ENCODE measurements around the gene LGALS13. TPM values are rescaled to one million over a fixed set of nuclear protein-coding genes. Genes with fewer than 3 reads are reported as not detected.
"Not testable (repeated sequence)": the region's sequence is repeated elsewhere in the genome, so short reads cannot be mapped to it uniquely, and the experiment has no call there.

The LGALS13 gene
- total RNA-seq, 1 donor from 2014 or later, result not detected

- H3K4me3 Mint-ChIP-seq, result no peak overlapping the region
- no peaks in the 10 kb centered on the region for H3K4me1 Mint-ChIP-seq
- no peak for TF ChIP-seq CTCF (IDR thresholded peaks at IDR 0.05; ENCODE audit: unreplicated experiment)
- H3K27ac Mint-ChIP-seq, result no peak overlapping the region
- no peak for DNase-seq (ENCODE audit: low spot score in 2 of 2, unreplicated experiment in 2 of 2)
- H3K9me3 Mint-ChIP-seq, result peaks cover 15% of the 10 kb centered on the region
- peaks cover 5% of the 10 kb centered on the region for H3K27me3 Mint-ChIP-seq (ENCODE audit: low read depth)
- no peaks in the 10 kb centered on the region for H3K36me3 Mint-ChIP-seq
Measured at GRCh38 chr19:39613597-39613996, 11.3 kb downstream of the LGALS13 start.

GRCh38 chr19:39617745-39618144 is 15.4 kb downstream of the LGALS13 start:
- no peaks in the 10 kb centered on the region for H3K36me3 Mint-ChIP-seq
- H3K27me3 Mint-ChIP-seq (ENCODE audit: low read depth), result peaks cover 38% of the 10 kb centered on the region
- no peaks in the 10 kb centered on the region for H3K4me1 Mint-ChIP-seq
- no peak overlapping the region for H3K4me3 Mint-ChIP-seq
- no peak overlapping the region for H3K27ac Mint-ChIP-seq
- DNase-seq (ENCODE audit: low spot score in 2 of 2, unreplicated experiment in 2 of 2), result no peak
- no peak for TF ChIP-seq CTCF (IDR thresholded peaks at IDR 0.05; ENCODE audit: unreplicated experiment)
- peaks cover 6% of the 10 kb centered on the region for H3K9me3 Mint-ChIP-seq

GRCh38 chr19:39623946-39624345 is 21.6 kb downstream of the LGALS13 start:
- no peak for DNase-seq (ENCODE audit: low spot score in 2 of 2, unreplicated experiment in 2 of 2)
- Mint-ChIP-seq H3K9me3 (no peaks in the 10 kb centered on the region), H3K4me3 (no peak overlapping the region), H3K4me1 (no peaks in the 10 kb centered on the region), H3K27ac (no peak overlapping the region), H3K27me3 (ENCODE audit: low read depth) (peaks cover 53% of the 10 kb centered on the region), H3K36me3 (no peaks in the 10 kb centered on the region)
- no peak for TF ChIP-seq CTCF (IDR thresholded peaks at IDR 0.05; ENCODE audit: unreplicated experiment)

GRCh38 chr19:39627631-39628030 is 25.3 kb downstream of the LGALS13 start:
- peaks cover 18% of the 10 kb centered on the region for H3K27me3 Mint-ChIP-seq (ENCODE audit: low read depth)
- not testable (repeated sequence) for H3K4me1 Mint-ChIP-seq; H3K4me3 Mint-ChIP-seq; H3K9me3 Mint-ChIP-seq; H3K27ac Mint-ChIP-seq; H3K36me3 Mint-ChIP-seq; DNase-seq (ENCODE audit: low spot score in 2 of 2, unreplicated experiment in 2 of 2)

- no peak overlapping the region for H3K4me3 Mint-ChIP-seq
- no peaks in the 10 kb centered on the region for H3K36me3 Mint-ChIP-seq
- H3K27me3 Mint-ChIP-seq (ENCODE audit: low read depth), result peaks cover 9% of the 10 kb centered on the region
- H3K27ac Mint-ChIP-seq, result no peak overlapping the region
- H3K4me1 Mint-ChIP-seq, result peaks cover 4% of the 10 kb centered on the region
- peaks cover 15% of the 10 kb centered on the region for H3K9me3 Mint-ChIP-seq
- DNase-seq (ENCODE audit: low spot score in 2 of 2, unreplicated experiment in 2 of 2), result no peak
- no peak for TF ChIP-seq CTCF (IDR thresholded peaks at IDR 0.05; ENCODE audit: unreplicated experiment)
Measured at GRCh38 chr19:39631178-39631577, 28.9 kb downstream of the LGALS13 start.

GRCh38 chr19:39631626-39632025 is 29.3 kb downstream of the LGALS13 start:
- H3K27ac Mint-ChIP-seq, result no peak overlapping the region
- peaks cover 4% of the 10 kb centered on the region for H3K4me1 Mint-ChIP-seq
- DNase-seq (ENCODE audit: low spot score in 2 of 2, unreplicated experiment in 2 of 2), result no peak
- TF ChIP-seq CTCF (IDR thresholded peaks at IDR 0.05; ENCODE audit: unreplicated experiment), result no peak
- H3K4me3 Mint-ChIP-seq, result no peak overlapping the region
- H3K36me3 Mint-ChIP-seq, result no peaks in the 10 kb centered on the region
- peaks cover 7% of the 10 kb centered on the region for H3K27me3 Mint-ChIP-seq (ENCODE audit: low read depth)
- H3K9me3 Mint-ChIP-seq, result peaks cover 15% of the 10 kb centered on the region
